RKO (cell line): ENCODE results near the gene TMEM131L.
"Not testable (repeated sequence)": the region's sequence is repeated elsewhere in the genome, so short reads cannot be mapped to it uniquely, and the experiment has no call there.

Experiments used
- DNase-seq: peaks from one replicate; pipeline ENCODE4 v3.0.0-alpha.2; 2016; ENCODE audit warnings: low spot score

TMEM131L gene

DNA sequence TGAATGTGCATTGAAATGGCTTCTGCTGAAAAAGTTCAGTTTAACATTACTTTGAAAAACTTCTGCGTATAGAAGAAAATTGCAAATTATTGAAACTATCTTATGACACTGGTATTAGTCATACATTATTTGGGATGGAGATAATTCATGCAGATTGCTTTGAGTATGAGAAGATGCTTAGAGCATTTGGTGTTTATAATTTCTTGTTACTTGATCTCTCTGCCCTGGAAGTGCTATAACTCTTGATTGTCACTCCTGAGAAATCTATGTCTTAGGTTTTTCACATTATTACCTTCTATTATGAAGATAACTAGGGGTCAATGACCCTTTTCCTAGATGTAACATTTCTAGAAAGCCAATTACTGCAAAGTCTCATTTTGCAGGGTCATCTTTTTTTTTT, 36.4 kb downstream of the TMEM131L start:
- no peak for DNase-seq

DNA sequence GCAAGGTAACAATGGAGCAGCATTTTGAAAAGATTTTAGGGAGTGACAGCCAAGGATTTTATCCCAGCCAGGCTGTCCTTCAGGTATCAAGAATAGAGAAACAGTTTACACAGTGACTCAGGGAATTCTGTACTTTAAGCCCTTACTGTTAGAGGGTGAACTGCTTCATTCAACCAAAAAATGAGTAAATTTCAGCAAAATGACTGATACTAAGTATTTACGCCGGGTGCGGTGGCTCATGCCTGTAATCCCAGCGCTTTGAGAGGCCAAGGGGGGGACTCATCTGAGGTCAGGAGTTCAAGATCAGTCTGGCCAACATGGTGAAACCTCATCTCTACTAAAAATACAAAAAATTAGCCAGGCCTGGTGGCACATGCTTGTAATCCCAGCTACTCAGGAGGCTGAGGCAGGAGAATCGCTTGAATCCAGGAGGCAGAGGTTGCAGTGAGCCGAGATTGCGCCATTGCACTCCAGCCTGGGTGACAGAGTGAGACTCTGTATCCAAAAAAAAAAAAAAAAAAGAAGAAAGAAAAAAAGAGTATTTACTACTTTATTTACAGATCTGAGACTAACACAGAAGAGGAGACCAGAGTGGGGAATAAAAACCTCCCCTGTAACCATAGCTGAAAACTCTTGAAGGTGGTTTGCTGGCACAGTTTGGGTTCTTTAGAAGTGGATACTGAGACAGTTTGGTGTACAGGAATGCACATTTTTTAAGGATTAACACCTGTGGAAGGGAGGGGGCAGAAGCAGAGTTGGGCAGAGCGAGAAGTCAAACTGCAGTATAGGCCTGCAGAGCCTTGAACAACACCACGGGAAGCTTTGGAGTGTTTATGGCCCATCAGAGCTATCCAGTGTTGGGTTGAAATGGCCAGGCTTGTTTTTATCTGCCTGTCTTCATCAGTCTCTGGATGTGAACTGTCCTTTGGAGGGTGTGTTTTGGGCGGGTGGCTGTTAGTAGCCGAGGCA, 40.5 kb downstream of the TMEM131L start:
- no peak for DNase-seq

- no peak for DNase-seq
Measured at GRCh38 chr4:153507310-153508073, 41.3 kb downstream of the TMEM131L start.

- not testable (repeated sequence) for DNase-seq
Measured at GRCh38 chr4:153509212-153509611, 43.1 kb downstream of the TMEM131L start.

DNA sequence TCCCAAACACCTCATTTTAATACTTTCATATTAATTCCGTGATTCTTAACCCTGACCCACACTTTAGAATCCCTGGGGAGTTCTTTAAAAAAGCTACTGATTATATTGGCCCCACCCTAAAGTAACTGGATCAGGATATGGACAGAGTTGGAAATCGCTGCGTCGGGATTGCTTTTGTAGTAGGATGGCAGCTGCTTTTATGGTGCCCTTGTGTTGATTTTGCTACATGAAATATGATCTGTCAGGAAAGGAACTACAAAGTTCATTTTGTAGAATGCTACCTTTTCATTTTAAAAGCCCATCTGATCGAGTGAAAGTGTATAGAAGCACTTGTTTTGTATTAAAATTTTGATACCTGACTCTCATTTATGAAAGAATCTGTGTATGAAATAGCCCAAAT, 43.6 kb downstream of the TMEM131L start:
- no peak for DNase-seq

GRCh38 chr4:153510252-153511001, 44.3 kb downstream of the TMEM131L start:
- DNase-seq, result no peak

DNA sequence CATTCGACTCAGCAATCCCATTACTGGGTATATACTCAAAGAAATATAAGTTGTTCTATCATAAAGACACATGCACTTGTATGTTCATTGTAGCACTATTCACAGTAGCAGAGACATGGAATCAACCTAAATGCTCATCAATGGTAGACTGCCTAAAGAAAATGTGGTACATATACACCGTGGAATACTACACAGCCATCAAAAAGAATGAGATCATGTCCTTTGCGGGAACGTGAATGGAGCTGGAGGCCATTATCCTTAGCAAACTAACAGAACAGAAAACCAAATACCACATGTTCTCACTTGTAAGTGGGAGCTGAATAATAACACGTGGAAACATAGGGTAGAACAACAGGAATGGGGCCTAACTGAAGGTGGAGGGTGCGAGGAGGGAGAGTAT, 44.9 kb downstream of the TMEM131L start:
- DNase-seq, result no peak

- DNase-seq, result no peak
Measured at GRCh38 chr4:153512162-153512852, 46.1 kb downstream of the TMEM131L start.

DNA sequence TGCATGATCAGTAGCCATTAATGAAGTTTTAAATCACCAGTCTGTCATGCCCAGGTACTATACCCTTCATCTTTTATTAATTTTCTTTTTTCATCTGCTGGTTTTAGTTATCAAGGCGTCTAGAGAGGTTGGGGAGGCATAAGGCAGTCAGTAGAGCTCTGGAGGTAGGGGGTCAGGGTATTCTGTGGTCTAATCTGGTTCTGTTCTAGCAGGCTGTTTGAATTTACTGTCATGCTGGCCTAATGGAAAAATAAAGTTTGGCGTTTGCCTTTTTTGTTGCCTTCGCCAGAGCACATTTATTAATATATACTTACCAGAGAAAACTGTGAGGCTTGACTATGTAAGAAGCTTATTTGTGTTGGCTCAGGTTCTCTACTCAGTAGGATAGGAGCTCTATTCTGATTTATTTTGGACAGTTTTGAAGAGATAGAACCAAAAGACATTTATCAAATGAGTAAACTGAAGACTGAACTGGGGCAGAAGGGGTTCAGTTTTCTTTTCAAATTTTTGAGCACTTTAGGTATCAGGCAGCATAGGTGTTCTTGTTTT, 46.9 kb downstream of the TMEM131L start:
- no peak for DNase-seq

GRCh38 chr4:153513596-153513995, 47.4 kb downstream of the TMEM131L start:
- peak; percentile 49 for DNase-seq

- no peak for DNase-seq
Measured at GRCh38 chr4:153514001-153514526, 47.9 kb downstream of the TMEM131L start.

DNA sequence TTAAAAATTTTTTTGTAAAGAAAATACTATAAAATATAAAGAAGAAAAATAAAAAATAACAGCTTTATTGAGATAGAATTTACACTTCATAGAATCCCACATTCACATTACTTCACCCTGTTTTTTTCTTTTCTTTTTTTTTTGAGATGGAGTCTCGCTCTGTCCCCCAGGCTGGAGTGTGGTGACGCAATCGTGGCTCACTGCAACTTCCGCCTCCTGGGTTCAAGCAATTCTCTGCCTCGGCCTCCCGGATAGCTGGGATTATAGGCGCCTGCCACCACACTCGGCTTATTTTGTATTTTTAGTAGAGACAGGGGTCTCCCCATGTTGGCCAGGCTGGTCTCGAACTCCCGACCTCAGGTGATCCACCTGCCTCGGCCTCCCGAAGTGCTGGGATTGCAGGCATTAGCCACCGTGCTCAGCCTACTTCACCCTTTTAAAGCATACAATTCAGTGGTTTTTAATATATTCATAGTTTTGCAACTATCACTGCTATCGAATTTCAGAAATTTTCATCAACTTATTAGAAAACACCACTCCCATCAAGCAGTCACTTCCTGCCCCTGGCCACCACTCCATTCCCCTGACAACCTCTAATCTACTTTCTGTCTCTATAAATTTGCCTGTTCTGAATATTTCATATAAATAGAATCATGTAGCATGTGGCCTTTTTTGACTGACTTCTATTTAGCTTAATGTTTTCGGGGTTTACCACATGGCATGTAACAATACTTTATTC, 48.7 kb downstream of the TMEM131L start:
- no peak for DNase-seq

DNA sequence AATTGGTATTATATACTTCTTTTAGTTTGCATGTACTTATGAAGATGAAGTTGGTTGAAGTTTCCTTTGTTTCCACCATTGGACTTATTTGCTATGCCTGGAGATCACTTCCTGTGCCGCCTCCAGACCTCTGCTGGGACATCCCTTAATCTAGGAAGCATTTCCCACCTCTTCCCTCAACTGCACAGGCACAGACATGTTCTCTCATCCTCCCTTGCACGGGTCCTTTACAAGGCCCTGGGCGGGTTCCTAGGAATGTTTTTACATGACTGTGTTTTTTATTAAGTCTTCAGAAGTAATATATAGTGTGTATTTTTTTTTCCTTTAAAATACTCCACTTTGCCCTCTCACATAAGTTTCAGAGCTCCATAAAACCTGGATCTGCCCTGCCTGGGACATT, 51.0 kb downstream of the TMEM131L start:
- no peak for DNase-seq

GRCh38 chr4:153518001-153518400, 51.8 kb downstream of the TMEM131L start:
- DNase-seq, result no peak

- DNase-seq, result no peak
Measured at GRCh38 chr4:153518637-153519389, 52.7 kb downstream of the TMEM131L start.

- DNase-seq, result no peak
Measured at GRCh38 chr4:153519687-153520086, 53.5 kb downstream of the TMEM131L start.

- no peak for DNase-seq
Measured at GRCh38 chr4:153520227-153520626, 54.1 kb downstream of the TMEM131L start.

- DNase-seq, result no peak
Measured at GRCh38 chr4:153520801-153521329, 54.7 kb downstream of the TMEM131L start.

DNA sequence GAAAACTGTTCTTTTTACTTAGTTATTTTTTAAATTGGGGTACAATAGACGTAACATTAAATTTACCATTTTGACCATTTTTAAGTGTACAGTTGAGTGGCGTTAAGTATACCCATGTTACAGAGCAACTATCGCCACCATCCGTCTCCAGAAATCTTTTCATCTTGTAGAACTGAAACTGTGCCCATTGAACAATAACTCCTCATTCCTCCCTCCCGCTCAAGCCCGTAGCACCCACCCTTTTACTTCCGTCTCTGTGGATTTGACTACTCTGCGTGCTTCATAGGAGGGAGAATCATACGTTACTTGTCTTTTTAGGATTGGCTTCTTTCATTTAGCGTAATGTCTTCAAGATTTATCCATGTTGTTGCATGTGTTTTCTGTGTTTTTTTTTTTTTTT, 55.3 kb downstream of the TMEM131L start:
- DNase-seq, result no peak
